GM21423 (cell line): Measurements from ENCODE around the gene PLPP4.

Source experiments
- ATAC-seq: cut with Tn5 transposase; IDR thresholded peaks from one replicate; pipeline ENCODE4 v1.9.1; 2021; ENCODE audit warnings: mild to moderate bottlenecking, moderate library complexity; ENCODE audit not compliant: unreplicated experiment

Gene PLPP4

GRCh38 chr10:120456143-120456625 lies 843 bp upstream of the PLPP4 start:
- ATAC-seq: no peak

- no peak for ATAC-seq
Observed at GRCh38 chr10:120457431-120458172, 575 bp downstream of the PLPP4 start.

GRCh38 chr10:120458432-120458831 lies 1.4 kb downstream of the PLPP4 start:
- ATAC-seq: no peak

GRCh38 chr10:120459185-120459584 lies 2.2 kb downstream of the PLPP4 start:
- no peak for ATAC-seq

GRCh38 chr10:120460186-120460585 lies 3.2 kb downstream of the PLPP4 start:
- no peak for ATAC-seq

GRCh38 chr10:120460776-120461175 lies 3.7 kb downstream of the PLPP4 start:
- ATAC-seq: no peak

GRCh38 chr10:120462018-120462682 lies 5.1 kb downstream of the PLPP4 start:
- no peak for ATAC-seq

GRCh38 chr10:120465138-120465537 lies 8.1 kb downstream of the PLPP4 start:
- no peak for ATAC-seq

GRCh38 chr10:120466006-120466405 lies 9.0 kb downstream of the PLPP4 start:
- no peak for ATAC-seq

GRCh38 chr10:120473593-120473992 lies 16.6 kb downstream of the PLPP4 start:
- ATAC-seq: no peak

GRCh38 chr10:120474956-120475355 lies 17.9 kb downstream of the PLPP4 start:
- ATAC-seq: no peak

- ATAC-seq: no peak
Observed at GRCh38 chr10:120475844-120476791, 19.1 kb downstream of the PLPP4 start.

GRCh38 chr10:120477021-120477742 lies 20.2 kb downstream of the PLPP4 start:
- ATAC-seq: no peak

GRCh38 chr10:120477743-120478141 lies 20.7 kb downstream of the PLPP4 start:
- no peak for ATAC-seq

GRCh38 chr10:120478386-120478785 lies 21.4 kb downstream of the PLPP4 start:
- ATAC-seq: no peak

- ATAC-seq: no peak
Observed at GRCh38 chr10:120479506-120479905, 22.5 kb downstream of the PLPP4 start.

- no peak for ATAC-seq
Observed at GRCh38 chr10:120480065-120480600, 23.1 kb downstream of the PLPP4 start.

- ATAC-seq: no peak
Observed at GRCh38 chr10:120480848-120481247, 23.8 kb downstream of the PLPP4 start.

- ATAC-seq: no peak
Observed at GRCh38 chr10:120483006-120483405, 26.0 kb downstream of the PLPP4 start.

GRCh38 chr10:120483651-120484301 lies 26.7 kb downstream of the PLPP4 start:
- no peak for ATAC-seq
